ENCODE data around the gene TEKTIP1. TPM values are rescaled to one million over a fixed set of nuclear protein-coding genes. Genes with fewer than 3 reads are reported as not detected.

TEKTIP1 gene
- total and polyA plus RNA-seq, 9 of the 15 experiments (the other 6 are each of a cell fraction or from before 2014, with no cell fraction given) = 0.66 TPM; not detected in 8

- no peak for TF ChIP-seq SIN3B (IDR thresholded peaks at IDR 0.05; ENCODE audit: low read depth)
- no peak for TF ChIP-seq ADNP (tag; IDR thresholded peaks at IDR 0.05)
- no peak for TF ChIP-seq DLX4 (CRISPR knock-in tag; IDR thresholded peaks at IDR 0.05)
- TF ChIP-seq MAX (CRISPR knock-in tag; IDR thresholded peaks at IDR 0.05) = no peak
- TF ChIP-seq CBX2 (IDR thresholded peaks at IDR 0.05; ENCODE audit: insufficient read depth, low read length, poor library complexity, severe bottlenecking) = no peak
- no peak for TF ChIP-seq KLF13 (tag; IDR thresholded peaks at IDR 0.05; ENCODE audit: borderline replicate concordance, low read depth)
- TF ChIP-seq YBX1 (IDR thresholded peaks at IDR 0.05) = no peak
- no peak for TF ChIP-seq SMARCC2 (IDR thresholded peaks at IDR 0.05; ENCODE audit: low read depth)
- no peak for TF ChIP-seq ERF (CRISPR knock-in tag; IDR thresholded peaks at IDR 0.05)
- TF ChIP-seq ZNF311 (CRISPR knock-in tag; IDR thresholded peaks at IDR 0.05) = no peak
- no peak for TF ChIP-seq TGIF2 (CRISPR knock-in tag; IDR thresholded peaks at IDR 0.05)
- TF ChIP-seq TFE3 (CRISPR knock-in tag; IDR thresholded peaks at IDR 0.05) = no peak
- TF ChIP-seq ZEB2 (IDR thresholded peaks at IDR 0.05) = no peak
- no peak for TF ChIP-seq HMGXB4 (CRISPR knock-in tag; IDR thresholded peaks at IDR 0.05)
- TF ChIP-seq NCOA2 (IDR thresholded peaks at IDR 0.05; ENCODE audit: partially characterized antibody in 2 of 2) = no peak
- no peak for TF ChIP-seq ZNF124 (CRISPR knock-in tag; IDR thresholded peaks at IDR 0.05)
- TF ChIP-seq E4F1 (CRISPR knock-in tag; IDR thresholded peaks at IDR 0.05; ENCODE audit: borderline replicate concordance) = no peak
- no peak for TF ChIP-seq MCM5 (IDR thresholded peaks at IDR 0.05; ENCODE audit: low read depth)
- no peak for TF ChIP-seq MED1 (CRISPR knock-in tag; IDR thresholded peaks at IDR 0.05; ENCODE audit: borderline replicate concordance)
- no peak for TF ChIP-seq TAF9B (IDR thresholded peaks at IDR 0.05; ENCODE audit: partially characterized antibody)
- no peak for TF ChIP-seq MLX (CRISPR knock-in tag; conservative IDR thresholded peaks at IDR 0.05)
- TF ChIP-seq ZNF551 (CRISPR knock-in tag; IDR thresholded peaks at IDR 0.05) = no peak
These were observed 17.5 kb downstream of the TEKTIP1 start (continued) for GRCh38 chr19:3556423-3556977.

All from K562 (cell line).